GM12872 (cell line): Measurements from ENCODE around the gene CLC.

ENCODE experiments used
- CTCF ChIP-seq: IDR thresholded peaks from 3 replicates; pipeline ENCODE4 v1.5.1; 2011; ENCODE audit warnings: low read depth, mild to moderate bottlenecking, low read length, moderate library complexity; ENCODE audit not compliant: insufficient read depth

The CLC gene

GRCh38 chr19:39740395-39740794 lies 2.6 kb upstream of the CLC start:
- no peak for TF ChIP-seq CTCF

GRCh38 chr19:39738814-39739213 lies 985 bp upstream of the CLC start:
- TF ChIP-seq CTCF, result no peak

DNA sequence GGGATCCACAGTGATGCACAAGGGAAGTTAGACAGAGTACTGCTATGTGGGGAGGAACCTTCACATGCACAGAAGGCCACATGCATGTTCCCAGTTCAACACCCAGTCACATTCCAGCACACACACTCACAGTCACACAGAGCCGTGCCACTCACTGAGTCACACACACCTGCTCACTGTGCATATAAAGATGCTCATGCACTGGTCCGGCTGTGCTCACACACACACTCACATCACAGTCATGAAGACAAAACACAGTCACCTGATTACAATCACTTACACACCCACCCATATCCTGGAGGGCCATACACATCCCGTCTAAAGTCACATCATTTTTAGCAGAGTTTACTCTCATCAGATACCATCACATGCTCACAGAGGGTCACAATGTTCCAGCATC lies 478 bp downstream of the CLC start:
- TF ChIP-seq CTCF, result no peak

DNA sequence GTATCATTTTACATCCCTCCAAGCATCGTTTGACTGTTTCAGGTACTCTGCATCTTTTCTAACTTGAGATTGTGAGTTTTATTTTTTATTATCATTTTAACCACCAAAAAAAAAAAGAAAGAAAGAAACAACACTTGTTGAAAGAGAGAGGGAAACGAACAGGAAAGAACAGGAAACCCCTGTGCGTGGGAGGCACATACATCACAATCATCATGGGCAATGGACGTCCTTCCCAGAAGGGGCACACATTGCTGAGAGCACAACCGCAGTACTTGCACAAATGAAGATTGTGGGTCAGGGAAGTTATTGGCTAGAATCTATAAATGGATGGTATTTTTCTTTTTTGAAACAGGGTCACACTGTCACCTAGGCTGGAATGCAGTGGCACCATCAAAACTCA lies 1.7 kb downstream of the CLC start:
- no peak for TF ChIP-seq CTCF

DNA sequence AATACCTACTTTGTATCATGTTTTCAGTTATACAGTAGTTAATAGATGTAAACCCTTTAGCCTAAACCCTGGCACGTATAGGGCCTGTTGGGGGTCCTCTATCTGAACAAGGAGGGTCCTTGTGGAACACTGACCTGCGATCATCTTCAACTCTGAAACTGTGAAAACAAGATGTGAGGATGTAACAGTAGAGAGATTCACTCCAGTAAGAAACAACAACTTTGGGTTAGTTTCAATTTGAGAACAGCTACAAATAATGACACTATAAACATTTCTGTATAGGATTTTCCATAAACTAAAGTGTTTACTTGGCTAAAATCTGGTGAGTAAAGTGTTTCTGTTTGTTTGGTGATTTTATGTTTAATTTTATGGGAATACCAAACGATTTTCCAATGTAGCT lies 2.1 kb downstream of the CLC start:
- TF ChIP-seq CTCF, result no peak

DNA sequence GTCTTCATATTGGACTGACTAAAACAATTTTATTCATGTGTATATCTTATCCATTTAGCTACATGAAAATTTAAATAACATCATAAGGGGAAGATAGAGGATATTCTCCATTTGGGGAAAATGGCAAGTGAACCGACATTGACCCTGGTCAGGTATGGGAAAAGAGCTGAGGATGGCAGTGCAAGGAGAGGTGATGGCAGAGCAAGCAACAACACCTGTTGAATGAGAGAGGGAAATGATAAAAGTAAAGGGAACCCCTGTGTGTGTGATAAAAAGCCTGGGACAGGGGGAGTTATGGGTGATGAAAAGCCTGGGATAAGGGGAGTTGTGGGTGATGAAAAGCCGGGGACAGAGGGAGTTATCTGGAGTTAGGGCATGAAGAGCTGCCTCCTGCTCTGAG lies 4.0 kb downstream of the CLC start:
- no peak for TF ChIP-seq CTCF

DNA sequence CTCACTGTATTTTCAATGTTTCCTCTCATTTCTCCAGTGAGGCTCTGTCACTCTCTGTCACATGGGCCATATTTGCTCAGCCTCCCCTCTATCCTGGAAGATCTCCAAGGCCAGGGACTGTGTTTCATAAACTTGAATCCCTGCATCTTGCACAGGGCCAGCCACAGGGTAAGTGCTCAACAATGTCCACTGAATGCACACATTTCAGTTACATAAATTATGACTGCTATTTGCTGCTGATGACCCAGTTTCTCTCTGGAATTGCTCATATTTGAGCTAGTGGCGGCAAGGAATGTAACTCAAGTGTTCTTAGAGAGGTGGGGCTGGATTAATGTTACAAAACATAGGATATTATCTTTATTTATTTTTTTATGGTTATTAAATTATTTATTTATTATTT lies 6.1 kb downstream of the CLC start:
- no peak for TF ChIP-seq CTCF

DNA sequence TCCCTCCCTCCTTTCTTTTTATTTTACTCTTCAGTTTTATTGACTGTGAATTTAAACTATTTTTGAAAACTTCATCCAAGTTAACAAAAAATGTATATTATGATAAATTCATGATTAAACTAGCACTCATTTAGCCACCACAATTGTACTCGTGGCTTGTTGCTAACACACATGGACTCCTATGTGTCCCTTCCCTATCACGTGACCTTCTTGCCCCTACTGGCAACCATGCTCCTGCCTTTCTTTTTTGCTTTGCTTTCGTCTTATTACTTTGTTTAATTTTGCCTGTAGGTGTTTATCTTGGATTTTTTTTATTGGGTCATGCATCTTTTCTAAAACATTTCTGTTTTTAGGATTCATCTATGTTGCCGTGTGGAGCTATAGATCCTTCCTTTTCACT lies 8.2 kb downstream of the CLC start:
- TF ChIP-seq CTCF, result no peak
